GM21423 (cell line): Measurements from ENCODE around the gene S100A13.
"Not testable (repeated sequence)": the region's sequence is repeated elsewhere in the genome, so short reads cannot be mapped to it uniquely, and the experiment has no call there.

Source experiments
- ATAC-seq: cut with Tn5 transposase; IDR thresholded peaks from one replicate; pipeline ENCODE4 v1.9.1; 2021; ENCODE audit warnings: mild to moderate bottlenecking, moderate library complexity; ENCODE audit not compliant: unreplicated experiment

The S100A13 gene

DNA sequence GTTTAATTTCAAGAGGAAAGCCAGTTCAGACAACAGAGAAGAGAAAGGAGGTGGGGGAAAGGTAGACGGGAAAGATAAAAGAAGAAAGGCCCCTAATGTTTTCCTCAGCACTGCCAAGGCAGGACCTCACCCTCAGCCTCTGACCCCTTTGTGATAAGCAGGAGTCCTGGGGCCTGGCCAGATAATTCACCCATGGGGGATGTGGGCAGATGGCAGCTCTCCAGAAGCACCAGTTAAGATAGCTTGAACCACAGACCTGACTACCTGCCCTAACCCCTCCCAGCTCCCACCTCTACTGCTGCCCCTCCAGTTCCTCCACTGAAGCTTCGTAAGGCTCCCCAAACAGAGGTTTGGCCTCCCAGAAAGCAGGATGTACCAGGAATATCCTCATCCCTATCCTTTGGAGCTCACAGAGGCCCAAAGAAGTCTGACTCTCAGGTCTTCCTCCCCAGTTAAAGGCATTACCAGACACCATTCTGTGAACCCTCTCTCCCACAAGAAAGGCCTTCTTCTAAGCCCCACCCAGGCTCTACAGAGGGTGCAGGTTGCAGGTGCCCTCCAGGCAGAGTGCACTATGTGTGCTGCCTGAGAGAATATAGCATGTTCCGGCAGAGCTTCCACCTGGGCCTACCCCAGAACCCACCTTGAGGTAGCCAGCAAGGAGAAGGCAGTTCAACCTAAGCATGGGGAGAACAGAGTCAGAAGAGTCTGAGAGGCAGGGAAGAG, 22.0 kb upstream of the S100A13 start:
- ATAC-seq: no peak

DNA sequence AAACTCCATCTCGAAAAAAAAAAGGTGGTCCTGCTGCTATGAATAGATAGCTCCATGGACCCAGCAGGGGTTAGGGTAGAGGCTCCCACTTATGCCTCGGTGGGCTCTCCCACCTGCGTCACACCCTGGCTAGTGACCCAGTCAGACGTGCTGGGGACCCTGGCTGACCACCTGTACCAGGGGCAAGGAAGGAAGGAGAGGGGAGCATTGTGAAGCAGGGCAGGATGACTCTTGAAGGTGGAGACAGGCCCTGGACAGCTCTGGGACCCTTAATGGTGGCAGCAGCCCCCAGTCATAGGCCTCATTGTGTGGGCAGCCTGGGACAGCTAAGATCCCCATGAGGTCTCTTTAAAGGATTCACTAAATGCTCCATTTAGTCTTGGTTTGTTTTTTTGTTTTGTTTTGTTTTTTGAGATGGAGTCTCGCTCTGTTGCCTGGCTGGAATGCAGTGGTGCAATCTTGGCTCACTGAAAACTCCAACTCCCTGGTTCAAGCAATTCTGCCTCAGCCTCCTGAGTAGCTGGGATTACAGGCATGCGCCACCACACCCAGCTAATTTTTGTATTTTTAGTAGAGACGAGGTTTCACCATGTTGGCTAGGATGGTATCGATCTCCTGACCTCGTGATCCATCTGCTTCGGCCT, 20.8 kb upstream of the S100A13 start:
- no peak for ATAC-seq

DNA sequence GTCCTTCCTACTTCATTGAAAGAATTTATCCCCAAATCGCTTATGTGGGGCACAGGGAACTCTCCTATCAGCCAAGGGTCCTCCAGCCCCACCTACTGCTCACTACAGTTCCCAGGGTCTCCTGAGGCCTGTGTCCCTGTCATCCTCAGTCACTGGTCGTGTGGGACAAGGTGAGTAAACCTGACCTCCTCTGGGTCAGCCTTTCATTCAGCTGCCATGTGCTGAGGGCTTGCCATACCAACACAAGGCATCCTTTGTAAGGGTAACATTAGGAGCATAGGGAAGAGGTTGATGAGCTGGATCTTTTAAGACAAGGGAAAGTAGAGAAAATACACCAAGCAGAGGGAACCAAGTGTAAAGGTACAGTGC, 20.0 kb upstream of the S100A13 start:
- no peak for ATAC-seq

DNA sequence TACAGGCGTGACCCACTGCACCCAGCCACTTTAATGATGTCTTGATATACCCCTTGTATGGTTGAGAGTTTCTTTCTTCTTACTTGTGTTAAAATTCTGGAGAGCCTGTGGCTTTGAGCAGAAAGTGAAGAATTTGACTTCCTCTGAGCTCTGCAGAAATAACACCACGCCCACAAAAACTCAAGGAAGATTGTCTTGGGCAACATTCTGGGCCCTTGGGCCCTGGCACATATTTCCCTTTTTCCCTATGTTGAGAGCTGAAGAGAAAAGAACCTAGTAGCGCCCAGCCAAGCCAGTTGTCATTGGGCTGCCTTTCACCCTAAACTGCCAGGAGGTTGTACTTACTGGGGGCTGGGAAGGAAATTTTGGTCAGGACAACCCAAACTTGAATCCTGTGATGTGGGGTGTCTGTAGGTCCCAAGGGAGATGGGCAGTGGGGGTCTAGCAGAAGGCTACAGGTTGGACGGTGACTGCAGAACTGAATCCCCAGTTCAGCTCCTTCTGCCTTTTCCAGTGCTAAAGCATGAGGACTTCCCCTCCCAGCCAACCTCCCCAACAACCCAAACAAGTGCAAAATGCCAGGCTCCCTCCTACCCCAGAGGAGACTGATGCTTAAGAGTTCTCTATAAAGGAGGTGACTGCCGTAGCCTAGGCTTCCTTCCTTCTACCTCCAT, 19.5 kb upstream of the S100A13 start:
- ATAC-seq: no peak

DNA sequence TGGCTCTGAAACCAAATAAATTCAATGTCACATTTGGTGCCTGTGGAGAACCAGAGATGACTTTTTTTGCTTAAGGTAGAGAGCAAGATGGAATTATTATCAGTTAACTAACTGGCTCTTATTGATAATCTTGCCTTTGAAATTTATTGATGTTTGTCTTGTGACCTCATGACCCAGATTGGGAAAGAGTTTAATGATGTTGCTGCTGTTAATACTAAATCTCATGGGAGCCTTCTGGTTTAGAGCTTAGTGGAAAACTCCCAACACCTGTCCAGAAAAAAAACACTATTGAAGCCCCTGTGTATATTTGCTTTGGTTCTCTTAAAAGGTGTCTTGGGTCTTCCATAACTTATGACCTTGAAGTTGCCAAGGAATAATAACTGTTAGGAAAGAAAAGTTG, 16.5 kb upstream of the S100A13 start:
- no peak for ATAC-seq

DNA sequence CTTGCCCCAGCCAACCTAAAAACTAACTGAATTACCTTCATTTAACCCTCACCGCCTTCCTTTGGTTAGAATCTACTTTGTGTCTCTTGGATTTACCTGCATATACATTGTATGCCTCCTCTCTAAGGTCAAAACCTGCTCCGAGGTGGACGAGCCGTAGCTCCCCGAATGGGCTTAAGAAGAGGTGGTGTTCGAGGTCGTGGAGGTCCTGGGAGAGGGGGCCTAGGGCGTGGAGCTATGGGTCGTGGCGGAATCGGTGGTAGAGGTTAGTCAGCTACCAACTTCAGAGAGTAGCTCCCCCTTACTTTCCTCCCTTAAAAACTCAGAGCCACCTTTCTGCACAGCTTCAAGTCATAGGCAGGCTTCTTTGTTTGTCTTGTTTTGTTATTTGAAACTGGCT, 15.8 kb upstream of the S100A13 start:
- no peak for ATAC-seq

DNA sequence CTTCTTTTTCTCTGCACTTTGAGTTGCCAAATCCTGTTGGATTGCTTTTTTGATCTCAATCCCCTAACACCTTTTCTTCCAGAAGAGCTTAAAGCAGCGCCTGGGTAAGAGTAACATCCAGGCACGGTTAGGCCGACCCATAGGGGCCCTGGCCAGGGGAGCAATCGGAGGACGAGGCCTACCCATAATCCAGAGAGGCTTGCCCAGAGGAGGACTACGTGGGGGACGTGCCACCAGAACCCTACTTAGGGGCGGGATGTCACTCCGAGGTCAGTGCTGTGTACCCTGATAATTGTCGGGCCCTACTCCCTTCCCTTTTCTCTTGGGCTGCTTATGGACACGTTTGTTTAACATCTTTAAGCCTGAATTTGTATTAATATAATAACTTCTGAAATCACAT, 14.9 kb upstream of the S100A13 start:
- no peak for ATAC-seq

DNA sequence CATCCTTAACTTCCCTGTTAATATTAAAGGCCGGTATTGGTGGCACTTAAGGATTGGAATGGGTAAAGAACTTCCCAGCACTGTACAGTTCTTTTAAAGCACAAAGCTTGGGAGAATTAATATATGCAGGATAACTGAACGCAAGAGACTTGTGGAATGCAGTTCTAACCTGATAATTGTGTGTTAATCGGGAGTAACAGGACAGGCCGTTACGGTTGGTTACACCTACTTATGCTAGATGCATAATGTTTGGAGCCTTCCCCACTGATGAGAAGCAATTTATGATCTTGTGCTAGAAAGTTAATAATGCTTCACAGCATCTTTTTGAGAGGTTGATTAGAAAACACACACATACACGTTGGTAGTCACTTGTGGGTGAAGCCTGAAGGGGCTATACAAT, 13.6 kb upstream of the S100A13 start:
- ATAC-seq: no peak

DNA sequence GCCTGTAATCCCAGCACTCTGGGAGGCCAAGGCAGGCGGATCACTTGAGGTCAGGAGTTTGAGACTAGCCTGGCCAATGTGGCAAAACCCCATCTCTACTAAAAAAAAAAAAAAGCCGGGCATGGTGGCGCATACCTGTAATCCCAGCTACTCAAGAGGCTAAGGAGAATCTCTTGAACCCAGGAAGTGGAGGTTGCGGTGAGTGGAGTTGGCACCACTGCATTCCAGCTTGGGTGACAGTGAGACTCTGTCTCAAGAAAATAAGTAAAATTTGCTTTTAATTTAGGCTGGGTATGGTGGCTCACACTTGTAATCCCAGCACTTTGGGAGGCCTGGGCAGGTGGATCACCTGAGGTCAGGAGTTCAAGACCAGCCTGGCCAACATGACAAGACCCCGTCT, 12.9 kb upstream of the S100A13 start:
- not testable (repeated sequence) for ATAC-seq

DNA sequence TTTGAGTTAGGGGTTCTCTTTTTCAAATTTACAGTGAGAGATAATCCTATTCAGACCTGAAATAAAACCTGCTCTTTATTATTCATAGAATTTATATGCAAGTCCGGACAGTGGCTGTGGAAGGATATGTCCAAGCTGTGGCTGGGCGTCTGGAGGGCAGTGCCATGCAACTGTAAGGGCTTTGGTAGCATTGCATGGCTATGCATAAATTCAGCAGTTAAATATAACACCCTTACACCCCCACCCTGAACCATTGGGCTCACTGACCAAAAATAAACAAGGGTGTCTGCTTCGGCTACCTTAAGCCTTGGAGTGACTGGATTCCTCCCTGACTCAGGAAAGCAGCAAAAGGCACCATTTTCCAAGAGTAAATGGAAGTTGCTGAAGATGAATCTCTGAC, 12.0 kb upstream of the S100A13 start:
- ATAC-seq: no peak

DNA sequence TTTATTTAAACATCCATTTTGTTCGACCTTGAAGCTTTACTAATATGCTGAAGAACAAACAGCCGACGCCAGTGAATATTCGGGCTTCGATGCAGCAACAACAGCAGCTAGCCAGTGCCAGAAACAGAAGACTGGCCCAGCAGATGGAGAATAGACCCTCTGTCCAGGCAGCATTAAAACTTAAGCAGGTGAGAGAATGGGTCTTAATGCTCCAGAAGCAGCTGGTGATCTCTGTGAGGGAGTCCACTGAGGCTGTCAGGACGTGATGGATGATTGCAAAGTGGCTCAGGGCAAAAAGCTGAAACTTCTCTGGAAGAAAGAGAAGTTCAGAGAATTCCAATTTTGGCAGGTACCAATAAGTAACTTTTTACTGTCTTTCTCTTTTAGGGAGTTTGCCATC, 11.0 kb upstream of the S100A13 start:
- ATAC-seq: no peak

DNA sequence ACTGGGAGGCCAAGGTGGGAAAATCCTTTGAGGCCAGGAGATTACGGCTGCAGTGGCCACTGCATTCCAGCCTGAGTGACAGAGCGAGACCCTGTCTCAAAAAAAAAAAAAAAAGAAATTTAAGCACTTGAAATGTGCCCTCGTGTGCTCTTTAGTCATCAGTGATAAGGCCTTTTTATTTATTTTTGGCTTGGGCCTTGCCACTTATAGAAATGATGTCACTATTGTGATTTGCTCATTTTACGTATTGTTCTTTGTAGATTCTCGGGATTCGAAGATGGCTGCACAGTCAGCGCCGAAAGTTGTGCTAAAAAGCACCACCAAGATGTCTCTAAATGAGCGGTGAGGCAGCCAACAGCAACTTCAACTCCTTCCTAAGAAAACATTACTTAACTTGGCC, 9.0 kb upstream of the S100A13 start:
- no peak for ATAC-seq

DNA sequence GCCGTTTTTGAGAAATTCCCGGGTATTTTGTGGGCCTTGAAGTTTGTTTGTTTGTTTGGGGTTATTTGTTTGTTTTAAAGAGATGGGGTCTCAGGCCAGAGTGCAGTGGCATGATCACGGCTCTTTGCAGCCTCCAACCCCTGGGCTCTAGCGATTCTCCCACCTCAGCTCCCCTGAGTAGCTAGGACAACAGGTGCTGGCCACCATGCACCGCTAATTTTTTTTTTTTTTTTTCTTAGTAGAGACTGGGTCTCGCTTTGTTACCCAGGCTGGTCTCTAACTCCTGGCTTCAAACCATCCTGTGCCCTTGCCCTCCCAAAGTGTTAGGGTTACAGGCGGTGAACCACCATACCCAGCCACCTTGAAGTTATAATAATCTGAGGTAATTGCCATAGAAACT, 8.6 kb upstream of the S100A13 start:
- no peak for ATAC-seq

DNA sequence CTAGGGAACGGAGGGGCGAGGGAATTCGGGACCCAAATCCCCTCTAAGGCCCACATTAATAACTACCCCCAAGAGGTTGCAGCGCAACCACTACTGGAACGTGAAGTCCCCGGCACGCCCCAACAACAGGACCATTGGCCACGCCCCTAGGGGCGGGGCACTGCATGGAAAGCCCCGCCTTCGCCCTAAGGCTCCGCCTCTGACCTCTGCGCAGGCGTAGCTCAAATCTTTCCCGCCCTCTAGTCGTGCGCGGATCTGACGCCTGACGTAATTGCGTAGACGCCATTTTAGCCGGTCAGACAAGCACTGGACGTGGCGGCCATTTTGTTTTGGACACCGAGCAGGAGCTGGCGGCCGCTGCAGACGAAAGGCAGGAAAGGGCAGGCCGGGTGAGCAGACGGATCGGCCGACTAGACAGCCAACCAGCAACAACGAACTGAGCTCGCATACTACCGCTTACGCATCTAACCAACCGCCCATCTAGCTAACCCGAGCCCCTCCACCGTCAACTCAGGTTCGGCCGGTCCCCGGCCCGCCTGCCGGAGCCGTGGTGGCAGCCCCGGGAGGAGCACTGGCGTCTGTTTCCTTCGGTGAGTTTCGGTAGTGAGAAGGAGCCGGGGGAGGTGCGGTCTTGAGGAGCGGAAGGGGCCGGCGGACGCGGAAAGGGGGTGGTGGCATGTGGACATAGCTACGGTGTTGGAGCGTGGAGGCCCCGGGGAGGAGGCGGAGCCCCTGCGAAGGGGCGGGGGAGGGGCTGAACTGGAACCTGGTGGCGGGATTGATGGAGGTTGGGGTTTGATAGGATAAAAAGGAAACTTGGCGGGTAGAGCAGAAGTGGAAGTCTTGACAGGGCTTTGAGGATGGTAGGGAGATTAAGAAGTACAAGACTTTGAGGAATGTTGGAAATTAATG, 6.7 kb upstream of the S100A13 start, which contains the start of gene CHTOP:
Gene CHTOP (plus strand): TSS at position 313 of the 912 bp plus-strand sequence. CDS start 2,523 bp downstream, outside the sequence.
- ATAC-seq: peak; percentile 87

DNA sequence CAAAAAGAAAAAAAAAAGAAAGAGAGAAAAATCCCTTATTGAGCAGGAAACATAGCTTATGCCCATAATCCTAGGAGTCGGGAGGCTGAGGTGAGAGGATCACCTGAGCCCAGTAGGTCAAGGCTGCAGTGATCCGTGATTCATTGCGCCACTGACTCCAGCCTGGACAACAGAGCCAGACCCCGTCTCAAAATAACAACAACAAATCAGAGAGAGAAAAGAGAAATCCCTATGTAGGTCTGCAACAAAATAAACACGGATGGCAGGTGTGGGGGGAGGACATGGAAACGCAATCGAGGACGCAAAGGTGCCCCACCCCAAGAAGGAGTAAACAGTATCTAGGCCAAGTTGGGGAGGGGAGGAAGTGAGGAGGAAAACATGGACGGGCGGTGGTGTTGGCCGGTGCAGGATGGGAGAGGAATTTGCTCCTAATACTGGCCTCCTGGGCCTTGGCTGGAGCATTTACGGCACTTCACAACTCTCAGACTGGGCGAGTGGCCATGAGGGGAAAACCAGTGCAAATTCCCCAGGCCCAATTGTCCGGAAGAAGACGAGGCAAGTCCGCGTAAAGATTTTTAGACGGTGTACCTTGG, 6.0 kb upstream of the S100A13 start:
- no peak for ATAC-seq

DNA sequence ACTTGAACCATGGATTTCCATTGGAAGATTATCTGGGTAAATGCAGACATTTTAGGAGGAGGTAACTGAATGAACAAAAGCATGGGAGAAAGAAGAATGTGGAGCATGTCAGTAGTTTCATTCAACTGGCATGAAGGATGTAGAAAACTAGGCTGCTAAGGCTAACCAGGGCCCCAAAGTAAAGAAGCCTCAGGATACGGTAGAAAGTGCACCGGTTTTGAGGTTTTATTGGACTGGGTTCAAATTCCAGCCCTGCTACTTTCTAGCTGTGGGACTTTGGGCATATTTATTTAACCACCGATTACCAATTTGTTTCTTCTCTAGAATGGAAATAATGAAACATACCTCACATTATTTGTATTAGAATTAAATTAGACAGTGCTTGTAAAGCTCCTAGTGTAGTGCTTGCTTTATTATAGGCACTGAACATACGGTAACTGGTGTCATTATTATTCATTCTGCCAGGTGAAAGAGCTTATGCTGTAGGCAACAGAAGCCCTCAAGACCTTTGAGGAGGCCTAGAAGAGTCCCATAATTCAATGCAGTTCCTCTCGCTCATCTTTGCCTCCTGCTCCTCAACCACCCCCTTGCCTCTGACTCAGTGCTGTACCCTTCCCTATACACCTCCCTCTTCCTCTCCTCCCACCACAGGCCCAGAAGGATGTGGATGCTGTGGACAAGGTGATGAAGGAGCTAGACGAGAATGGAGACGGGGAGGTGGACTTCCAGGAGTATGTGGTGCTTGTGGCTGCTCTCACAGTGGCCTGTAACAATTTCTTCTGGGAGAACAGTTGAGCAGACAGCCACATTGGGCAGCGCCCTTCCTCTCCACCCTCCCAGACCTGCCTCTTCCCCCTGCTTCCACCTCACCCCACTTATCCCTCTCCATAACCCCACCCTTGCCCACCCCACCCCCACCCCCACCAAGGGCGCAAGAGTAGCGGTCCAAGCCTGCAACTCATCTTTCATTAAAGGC, 4.0 kb upstream of the S100A13 start:
- no peak for ATAC-seq

DNA sequence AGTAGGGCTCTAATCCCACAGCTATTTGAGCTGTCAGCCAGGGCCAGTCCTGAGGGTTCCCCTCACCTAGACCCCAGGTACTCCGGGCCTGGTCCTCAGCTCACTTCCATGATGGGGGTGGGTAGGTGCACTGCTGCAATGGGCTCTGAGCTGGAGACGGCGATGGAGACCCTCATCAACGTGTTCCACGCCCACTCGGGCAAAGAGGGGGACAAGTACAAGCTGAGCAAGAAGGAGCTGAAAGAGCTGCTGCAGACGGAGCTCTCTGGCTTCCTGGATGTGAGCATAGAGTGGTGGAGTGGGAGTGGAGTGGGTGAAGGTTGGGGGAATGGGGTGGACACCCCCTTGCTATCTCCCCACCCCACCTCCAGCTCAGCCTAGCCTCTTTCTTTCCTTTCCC, 3.1 kb upstream of the S100A13 start:
- no peak for ATAC-seq

DNA sequence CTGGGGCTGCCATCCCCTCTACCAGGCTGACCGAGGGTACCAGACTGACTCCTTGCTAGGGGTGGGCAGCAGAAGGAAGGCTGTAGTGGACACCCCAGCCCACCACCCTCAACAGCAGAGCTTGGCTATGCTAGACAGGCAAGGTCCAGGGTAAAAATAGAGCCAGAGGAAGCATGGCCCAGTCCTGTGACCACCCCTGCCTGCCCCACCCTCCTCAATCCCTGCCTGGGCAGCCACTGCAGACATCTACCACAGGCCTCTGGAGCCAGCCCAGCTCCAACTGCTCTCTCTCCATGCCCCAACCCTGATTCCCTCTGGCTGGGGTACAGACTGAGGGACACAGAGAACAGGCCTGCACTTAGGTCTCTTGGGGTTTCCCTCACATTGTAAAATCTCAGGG, 2.7 kb upstream of the S100A13 start:
- ATAC-seq: no peak

DNA sequence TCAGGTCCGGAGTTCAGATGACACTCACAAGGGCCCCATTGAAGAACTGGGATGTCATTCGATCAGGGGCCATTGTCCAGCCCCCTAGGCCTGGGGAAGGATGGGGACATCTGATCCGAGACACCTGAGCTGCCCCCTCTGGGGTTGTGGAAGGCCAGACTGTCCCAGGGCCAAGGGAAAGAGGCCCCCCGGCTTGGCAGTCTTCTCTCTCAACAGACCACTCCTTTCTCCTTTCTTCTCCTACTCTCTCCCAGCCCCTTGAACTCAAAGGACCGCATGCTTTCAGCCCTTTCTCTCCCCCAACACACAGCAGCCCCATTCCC, 2.0 kb upstream of the S100A13 start:
- ATAC-seq: no peak
